ENCODE measurements around the gene ZNF202.

Gene ZNF202

GRCh38 chr11:123741159-123742030, at the start of gene ZNF202:
ZNF202 (minus strand) TSS chr11:123741660; CDS start chr11:123730888, 10,772 bp downstream.
- no peaks in the 10 kb centered on the region for H4K20me1 ChIP-seq (ENCODE audit: control insufficient read depth, insufficient read depth, low read depth, low read length)
- H3K9me2 ChIP-seq (replicated peaks; ENCODE audit: control insufficient read depth, low read length) = no peaks in the 10 kb centered on the region
- H3K27me3 ChIP-seq (ENCODE audit: control insufficient read depth, low read length) = no peaks in the 10 kb centered on the region
- peaks cover 26% of the 10 kb centered on the region for H3K4me1 ChIP-seq (ENCODE audit: control insufficient read depth, low read length)
- no peaks in the 10 kb centered on the region for H3F3A ChIP-seq (ENCODE audit: control insufficient read depth, insufficient read depth)
- TF ChIP-seq CTCF (IDR thresholded peaks at IDR 0.05; ENCODE audit: low read depth, low read length, poor library complexity, severe bottlenecking) (peak; percentile 8), EZH2phosphoT487 (IDR thresholded peaks at IDR 0.05; ENCODE audit: borderline replicate concordance, low read length) (no peak)
- H3K79me2 ChIP-seq (ENCODE audit: control insufficient read depth, low read length) = peaks cover 53% of the 10 kb centered on the region
- H3K27ac ChIP-seq (ENCODE audit: low read depth, low read length) = peak within 1 kb of the TSS; percentile 61
- no peaks in the 10 kb centered on the region for H3K9me3 ChIP-seq (ENCODE audit: control insufficient read depth, insufficient read depth, low read length)
- H3K4me2 ChIP-seq (ENCODE audit: low read length) = peak within 1 kb of the TSS; percentile 90
- H3K4me3 ChIP-seq (ENCODE audit: low read length) = peak within 1 kb of the TSS; percentile 89
- peaks cover 44% of the 10 kb centered on the region for H3K36me3 ChIP-seq (ENCODE audit: control insufficient read depth, low read length)

- H3K27ac ChIP-seq (ENCODE audit: low read depth, low read length) = no peak overlapping the region
- no peak overlapping the region for H3K4me3 ChIP-seq (ENCODE audit: low read length)
- no peaks in the 10 kb centered on the region for H3K79me2 ChIP-seq (ENCODE audit: control insufficient read depth, low read length)
- no peaks in the 10 kb centered on the region for H3K4me1 ChIP-seq (ENCODE audit: control insufficient read depth, low read length)
- no peaks in the 10 kb centered on the region for H3K9me3 ChIP-seq (ENCODE audit: control insufficient read depth, insufficient read depth, low read length)
- no peaks in the 10 kb centered on the region for H3K27me3 ChIP-seq (ENCODE audit: control insufficient read depth, low read length)
- H3K9me2 ChIP-seq (replicated peaks; ENCODE audit: control insufficient read depth, low read length) = no peaks in the 10 kb centered on the region
- no peaks in the 10 kb centered on the region for H4K20me1 ChIP-seq (ENCODE audit: control insufficient read depth, insufficient read depth, low read depth, low read length)
- no peaks in the 10 kb centered on the region for H3F3A ChIP-seq (ENCODE audit: control insufficient read depth, insufficient read depth)
- TF ChIP-seq EZH2phosphoT487 (IDR thresholded peaks at IDR 0.05; ENCODE audit: borderline replicate concordance, low read length) (no peak), CTCF (IDR thresholded peaks at IDR 0.05; ENCODE audit: low read depth, low read length, poor library complexity, severe bottlenecking) (no peak)
- no peak overlapping the region for H3K4me2 ChIP-seq (ENCODE audit: low read length)
- H3K36me3 ChIP-seq (ENCODE audit: control insufficient read depth, low read length) = no peaks in the 10 kb centered on the region
Observed at GRCh38 chr11:123783536-123783935, 42.1 kb upstream of the ZNF202 start.

GRCh38 chr11:123778511-123778910, 37.1 kb upstream of the ZNF202 start:
- H3K27me3 ChIP-seq (ENCODE audit: control insufficient read depth, low read length) = no peaks in the 10 kb centered on the region
- no peak overlapping the region for H3K27ac ChIP-seq (ENCODE audit: low read depth, low read length)
- no peaks in the 10 kb centered on the region for H3K9me2 ChIP-seq (replicated peaks; ENCODE audit: control insufficient read depth, low read length)
- H3F3A ChIP-seq (ENCODE audit: control insufficient read depth, insufficient read depth) = no peaks in the 10 kb centered on the region
- H3K4me1 ChIP-seq (ENCODE audit: control insufficient read depth, low read length) = peaks cover 10% of the 10 kb centered on the region
- no peak overlapping the region for H3K4me3 ChIP-seq (ENCODE audit: low read length)
- no peaks in the 10 kb centered on the region for H3K36me3 ChIP-seq (ENCODE audit: control insufficient read depth, low read length)
- H3K9me3 ChIP-seq (ENCODE audit: control insufficient read depth, insufficient read depth, low read length) = no peaks in the 10 kb centered on the region
- no peaks in the 10 kb centered on the region for H4K20me1 ChIP-seq (ENCODE audit: control insufficient read depth, insufficient read depth, low read depth, low read length)
- TF ChIP-seq CTCF (IDR thresholded peaks at IDR 0.05; ENCODE audit: low read depth, low read length, poor library complexity, severe bottlenecking) = no peak
- TF ChIP-seq EZH2phosphoT487 (IDR thresholded peaks at IDR 0.05; ENCODE audit: borderline replicate concordance, low read length) = no peak
- H3K4me2 ChIP-seq (ENCODE audit: low read length) = no peak overlapping the region
- no peaks in the 10 kb centered on the region for H3K79me2 ChIP-seq (ENCODE audit: control insufficient read depth, low read length)

Measured in DOHH2 (cell line).